Hepatocyte (in vitro differentiated cells): ENCODE data around the gene PARP1. TPM values are rescaled to one million over a fixed set of nuclear protein-coding genes. Genes with fewer than 3 reads are reported as not detected.

Experiments
- DNase-seq: peaks from one replicate; pipeline ENCODE4 v3.0.0-alpha.2; 2016; ENCODE audit warnings: low spot score
- H2AFZ ChIP-seq: fragments of 200-600 bp; sonication (generic); 2 replicates; pipeline ENCODE4 v1.6.0; 2016; ENCODE audit warnings: antibody characterized with exemption, mild to moderate bottlenecking
- H3K27ac ChIP-seq: fragments of 200-600 bp; sonication (generic); 2 replicates; pipeline ENCODE4 v1.5.1; 2016; ENCODE audit warnings: mild to moderate bottlenecking
- H3K27me3 ChIP-seq: fragments of 200-600 bp; sonication (generic); 2 replicates; pipeline ENCODE4 v1.6.1; 2016
- H3K36me3 ChIP-seq: fragments of 200-600 bp; sonication (generic); replicated peaks from 2 replicates; pipeline ENCODE4 v1.5.1; 2016; ENCODE audit warnings: low read depth; ENCODE audit not compliant: insufficient read depth
- H3K4me1 ChIP-seq: fragments of 200-600 bp; sonication (generic); 2 replicates; pipeline ENCODE4 v1.5.1; 2016; ENCODE audit warnings: mild to moderate bottlenecking, moderate library complexity; ENCODE audit not compliant: insufficient read depth
- H3K4me2 ChIP-seq: fragments of 200-600 bp; sonication (generic); 2 replicates; pipeline ENCODE4 v1.6.0; 2016
- H3K4me3 ChIP-seq: fragments of 200-600 bp; sonication (generic); 2 replicates; pipeline ENCODE4 v1.5.1; 2016; ENCODE audit warnings: mild to moderate bottlenecking
- H3K79me2 ChIP-seq: fragments of 200-600 bp; sonication (generic); 2 replicates; pipeline ENCODE4 v1.6.0; 2017; ENCODE audit warnings: mild to moderate bottlenecking
- H3K9me2 ChIP-seq: fragments of 200-600 bp; sonication (generic); replicated peaks from 2 replicates; pipeline ENCODE4 v1.6.0; 2017; ENCODE audit warnings: mild to moderate bottlenecking; ENCODE audit not compliant: insufficient read depth
- H3K9me3 ChIP-seq: fragments of 200-600 bp; sonication (generic); 2 replicates; pipeline ENCODE4 v1.5.1; 2016; ENCODE audit warnings: low read depth, mild to moderate bottlenecking
- H4K20me1 ChIP-seq: fragments of 200-600 bp; sonication (generic); 2 replicates; pipeline ENCODE4 v1.6.0; 2016; ENCODE audit warnings: mild to moderate bottlenecking; ENCODE audit not compliant: insufficient read depth, poor library complexity, severe bottlenecking
- CTCF ChIP-seq: fragments of 200-600 bp; sonication (generic); IDR thresholded peaks from 2 replicates; pipeline ENCODE4 v1.5.1; 2016; ENCODE audit warnings: antibody characterized with exemption, mild to moderate bottlenecking; ENCODE audit not compliant: poor library complexity
- EZH2 ChIP-seq: fragments of 200-600 bp; sonication (generic); IDR thresholded peaks from 2 replicates; pipeline ENCODE4 v1.6.1; 2016; ENCODE audit warnings: antibody characterized with exemption, mild to moderate bottlenecking, borderline replicate concordance
- EZH2phosphoT487 ChIP-seq: fragments of 200-600 bp; sonication (generic); IDR thresholded peaks from one replicate; pipeline ENCODE4 v1.6.1; 2018; ENCODE audit warnings: antibody characterized with exemption, mild to moderate bottlenecking, low read depth, moderate library complexity; ENCODE audit not compliant: unreplicated experiment, severe bottlenecking
- WGBS: methylation state at CpG from one replicate; pipeline ENCODE4 v1.1.6; 2016; ENCODE audit warnings: low lambda C conversion rate; ENCODE audit errors: missing lambda C conversion rate; 5-methylcytosine and 5-hydroxymethylcytosine counted together
- polyA plus RNA-seq: library from polyadenylated mRNA; unstranded; fragments of >200 nt; fragmentation: Nextera tagmentation; extraction: Ambion mirVana; gene quantifications from 2 replicates; pipeline ENCODE4 v1.2.1, GENCODE V29; 2016
- total RNA-seq: library from RNA; depleted of rRNA; stranded (reverse); fragments of >200 nt; gene quantifications from 2 replicates; pipeline ENCODE4 v1.2.3, GENCODE V29; 2014

Gene PARP1
- total and polyA plus RNA-seq, 2 experiments from 2014 or later = 59.7 to 93.0 TPM

GRCh38 chr1:226422478-226422877 is 14.6 kb upstream of the PARP1 start:
- Histone ChIP-seq H3K4me2 (no peak overlapping the region), H4K20me1 (no peaks in the 10 kb centered on the region), H3K4me1 (peaks cover 6% of the 10 kb centered on the region), H3K36me3 (no peaks in the 10 kb centered on the region), H3K27ac (no peak overlapping the region), H2AFZ (no peak overlapping the region), H3K4me3 (no peak overlapping the region), H3K9me2 (no peaks in the 10 kb centered on the region), H3K27me3 (no peaks in the 10 kb centered on the region), H3K9me3 (no peaks in the 10 kb centered on the region), H3K79me2 (no peaks in the 10 kb centered on the region)
- DNase-seq = no peak
- WGBS = 100% methylated on average over 6 of the region's 6 CpGs
- TF ChIP-seq EZH2phosphoT487 = no peak
- no peak for TF ChIP-seq EZH2
- no peak for TF ChIP-seq CTCF

- H3K9me2 ChIP-seq = no peaks in the 10 kb centered on the region
- no peaks in the 10 kb centered on the region for H3K9me3 ChIP-seq
- H3K4me1 ChIP-seq = peaks cover 6% of the 10 kb centered on the region
- no peaks in the 10 kb centered on the region for H3K79me2 ChIP-seq
- no peak overlapping the region for H3K4me2 ChIP-seq
- WGBS = 92% methylated on average over 3 of the region's 3 CpGs
- no peak overlapping the region for H2AFZ ChIP-seq
- no peak overlapping the region for H3K4me3 ChIP-seq
- H3K36me3 ChIP-seq = no peaks in the 10 kb centered on the region
- no peaks in the 10 kb centered on the region for H4K20me1 ChIP-seq
- no peak for DNase-seq
- H3K27ac ChIP-seq = no peak overlapping the region
- TF ChIP-seq EZH2 = no peak
- no peak for TF ChIP-seq CTCF
- no peak for TF ChIP-seq EZH2phosphoT487
- no peaks in the 10 kb centered on the region for H3K27me3 ChIP-seq
Observed at GRCh38 chr1:226420897-226421296, 13.0 kb upstream of the PARP1 start.

- DNase-seq = no peak
- no peak for TF ChIP-seq EZH2
- no peak for TF ChIP-seq CTCF
- no peak for TF ChIP-seq EZH2phosphoT487
- no peaks in the 10 kb centered on the region for H4K20me1 ChIP-seq
Observed at GRCh38 chr1:226420328-226420727, 12.4 kb upstream of the PARP1 start.

More at GRCh38 chr1:226420328-226420727, 12.4 kb upstream of the PARP1 start:
- Histone ChIP-seq H3K27ac (no peak overlapping the region), H3K4me2 (no peak overlapping the region), H2AFZ (no peak overlapping the region), H3K79me2 (no peaks in the 10 kb centered on the region), H3K9me2 (no peaks in the 10 kb centered on the region), H3K4me1 (peaks cover 6% of the 10 kb centered on the region), H3K27me3 (no peaks in the 10 kb centered on the region), H3K4me3 (no peak overlapping the region), H3K36me3 (no peaks in the 10 kb centered on the region), H3K9me3 (no peaks in the 10 kb centered on the region)
- 82% methylated on average over 5 of the region's 5 CpGs for WGBS
